CD14-positive monocyte (primary cell): ENCODE data around the gene PAM. TPM values are rescaled to one million over a fixed set of nuclear protein-coding genes. Genes with fewer than 3 reads are reported as not detected.

Experiments used
- DNase-seq, 3 donors: peaks; one replicate each; pipeline ENCODE4 v3.0.0-alpha.2; 2011 to 2022
- H2AFZ ChIP-seq: 2 replicates; pipeline ENCODE4 v1.6.0; 2012; ENCODE audit warnings: mild to moderate bottlenecking, low read depth, low read length, inconsistent platforms; ENCODE audit not compliant: insufficient read depth, poor library complexity, severe bottlenecking
- H3K27ac ChIP-seq, 2 donors: 1 replicate in 1 of 2; 2 replicates in 1 of 2; pipeline ENCODE4 v1.5.1; 2012 to 2013; ENCODE audit warnings: low read length in 2 of 2, control low read depth in 1 of 2, inconsistent platforms in 1 of 2, low read depth in 1 of 2, mild to moderate bottlenecking in 1 of 2
- H3K27me3 ChIP-seq, 2 donors: one replicate each; pipeline versions ENCODE4 v1.6.0 to v1.6.1; 2011 to 2013; ENCODE audit warnings: low read length in 2 of 2; ENCODE audit not compliant: control insufficient read depth in 2 of 2, insufficient read depth in 2 of 2
- H3K36me3 ChIP-seq, 2 donors: replicated peaks in 1 of 2; 1 replicate in 1 of 2; 2 replicates in 1 of 2; pipeline versions ENCODE4 v1.5.1 to v1.6.1; 2012 to 2013; ENCODE audit warnings: low read length in 2 of 2, control low read depth in 1 of 2, inconsistent platforms in 1 of 2, mild to moderate bottlenecking in 1 of 2; ENCODE audit not compliant: insufficient read depth in 2 of 2, control insufficient read depth in 1 of 2
- H3K4me1 ChIP-seq, 2 donors: 1 replicate in 1 of 2; 2 replicates in 1 of 2; pipeline versions ENCODE4 v1.5.1 to v1.6.1; 2012 to 2013; ENCODE audit warnings: low read length in 2 of 2, control low read depth in 1 of 2, inconsistent platforms in 1 of 2, mild to moderate bottlenecking in 1 of 2, moderate library complexity in 1 of 2; ENCODE audit not compliant: insufficient read depth in 2 of 2, control insufficient read depth in 1 of 2
- H3K4me2 ChIP-seq: replicated peaks from 2 replicates; pipeline ENCODE3; 2012; ENCODE audit warnings: low read length, moderate library complexity, mild to moderate bottlenecking; ENCODE audit not compliant: poor library complexity, severe bottlenecking; ENCODE audit errors: extremely low read depth
- H3K4me3 ChIP-seq, 3 experiments: fragments of 200-600 bp in 1 of 3; sonication (generic) in 1 of 3; replicated peaks in 1 of 3; 1 replicate in 2 of 3; 2 replicates in 1 of 3; pipeline ENCODE4 v1.5.1; 2011 to 2013; ENCODE audit warnings: low read length in 3 of 3, mild to moderate bottlenecking in 3 of 3, control low read depth in 2 of 3, low read depth in 2 of 3, inconsistent platforms in 1 of 3, moderate library complexity in 1 of 3
- H3K79me2 ChIP-seq: 2 replicates; pipeline ENCODE4 v1.6.0; 2012; ENCODE audit warnings: mild to moderate bottlenecking, control low read depth, inconsistent platforms, low read length, moderate library complexity; ENCODE audit not compliant: insufficient read depth
- H3K9ac ChIP-seq: 2 replicates; pipeline ENCODE4 v1.6.0; 2017; ENCODE audit warnings: low read length, mild to moderate bottlenecking; ENCODE audit not compliant: insufficient read depth, poor library complexity, severe bottlenecking
- H3K9me3 ChIP-seq, 2 donors: replicated peaks in 1 of 2; 1 replicate in 1 of 2; 2 replicates in 1 of 2; pipeline versions ENCODE4 v1.5.1 to v1.6.1; 2012 to 2013; ENCODE audit warnings: low read length in 2 of 2, control low read depth in 1 of 2; ENCODE audit not compliant: control insufficient read depth in 1 of 2, insufficient read depth in 1 of 2
- H4K20me1 ChIP-seq: 2 replicates; pipeline ENCODE4 v1.6.0; 2012; ENCODE audit warnings: mild to moderate bottlenecking, low read length, control low read depth, moderate library complexity; ENCODE audit not compliant: insufficient read depth
- H3K27ac Mint-ChIP-seq, 7 donors: one replicate each; pipeline ENCODE4 v1.8.0; 2020; ENCODE audit warnings: mild to moderate bottlenecking in 7 of 7, mixed read lengths in 7 of 7, moderate library complexity in 6 of 7, inconsistent platforms in 2 of 7
- H3K27me3 Mint-ChIP-seq, 3 donors: one replicate each; pipeline ENCODE4 v1.8.0; 2021 to 2022; ENCODE audit warnings: low read depth in 3 of 3, mild to moderate bottlenecking in 3 of 3, mixed read lengths in 3 of 3, moderate library complexity in 3 of 3, inconsistent platforms in 1 of 3
- H3K36me3 Mint-ChIP-seq, 2 donors: one replicate each; pipeline ENCODE4 v1.8.0; 2020; ENCODE audit warnings: mixed read lengths in 2 of 2, inconsistent platforms in 1 of 2, mild to moderate bottlenecking in 1 of 2
- H3K4me1 Mint-ChIP-seq: one replicate; pipeline ENCODE4 v1.8.0; 2020; ENCODE audit warnings: mild to moderate bottlenecking, mixed read lengths
- H3K4me3 Mint-ChIP-seq, 2 donors: one replicate each; pipeline ENCODE4 v1.8.0; 2020; ENCODE audit warnings: mild to moderate bottlenecking in 2 of 2, mixed read lengths in 2 of 2, moderate library complexity in 1 of 2
- H3K9me3 Mint-ChIP-seq, 7 donors: one replicate each; pipeline ENCODE4 v1.8.0; 2020 to 2022; ENCODE audit warnings: mixed read lengths in 7 of 7, mild to moderate bottlenecking in 6 of 7, moderate library complexity in 6 of 7, inconsistent platforms in 2 of 7
- CTCF ChIP-seq: fragments of 200-600 bp; IDR thresholded peaks from one replicate; pipeline ENCODE4 v1.8.0; 2022; ENCODE audit warnings: antibody characterized with exemption, mild to moderate bottlenecking
- WGBS: methylation state at CpG from one replicate; pipeline ENCODE4 v1.1.5; 2013; ENCODE audit warnings: missing lambda C conversion rate; ENCODE audit not compliant: insufficient coverage; 5-methylcytosine and 5-hydroxymethylcytosine counted together
- intact Hi-C, 2 donors: fragments of 100-400 bp; cut with micrococcal nuclease; formaldehyde crosslinking; loops; one replicate each; pipeline versions ENCODE4 v1.15.0 to v1.15.1; 2023
- polyA plus RNA-seq, 3 donors: library from polyadenylated mRNA; depleted of rRNA in 1 of 3; unstranded in 2 of 3; stranded (reverse) in 1 of 3; fragments of 300-500 nt in 2 of 3; fragments of >200 nt in 1 of 3; fragmentation: Illumina TruSeq in 2 of 3; gene quantifications; 1 replicate in 2 of 3; 2 replicates in 1 of 3; pipeline ENCODE4 v1.2.3, GENCODE V29; 2012 to 2021

Gene PAM
- polyA plus RNA-seq, 3 donors, result 11.8 to 27.4 (median 12.8) TPM

- intact Hi-C loops, result no loop called here
- Histone ChIP-seq H3K4me1 (no peaks in the 10 kb centered on the region), H3K27me3 (no peaks in the 10 kb centered on the region), H4K20me1 (no peaks in the 10 kb centered on the region), H2AFZ (no peak overlapping the region), H3K36me3 (no peaks in the 10 kb centered on the region), H3K9ac (no peak overlapping the region), H3K4me2 (no peak overlapping the region), H3K4me3 (no peak overlapping the region), H3K9me3 (no peaks in the 10 kb centered on the region), H3K27ac (no peak overlapping the region), H3K79me2 (no peaks in the 10 kb centered on the region)
- H3K27ac Mint-ChIP-seq, result no peak overlapping the region
- H3K4me3 Mint-ChIP-seq, result no peak overlapping the region
- H3K36me3 Mint-ChIP-seq, result no peaks in the 10 kb centered on the region
- no CpG with 5 or more reads among the region's 1 CpG for WGBS
- no peak for TF ChIP-seq CTCF
- no peaks in the 10 kb centered on the region for H3K4me1 Mint-ChIP-seq
- peaks cover 0 to 1% (median 0%) of the 10 kb centered on the region in 7 donors for H3K9me3 Mint-ChIP-seq
- DNase-seq, result no peak
- H3K27me3 Mint-ChIP-seq, result no peaks in the 10 kb centered on the region
Measured at GRCh38 chr5:102737161-102737560, 17.9 kb upstream of the PAM start.

GRCh38 chr5:102737805-102738469 lies 17.2 kb upstream of the PAM start:
- Histone ChIP-seq H3K36me3 (no peaks in the 10 kb centered on the region), H4K20me1 (no peaks in the 10 kb centered on the region), H3K4me3 (no peak overlapping the region), H3K4me1 (no peaks in the 10 kb centered on the region), H2AFZ (no peak overlapping the region), H3K27me3 (no peaks in the 10 kb centered on the region), H3K9ac (no peak overlapping the region), H3K9me3 (no peaks in the 10 kb centered on the region), H3K27ac (no peak overlapping the region), H3K79me2 (no peaks in the 10 kb centered on the region), H3K4me2 (no peak overlapping the region)
- H3K27me3 Mint-ChIP-seq, result no peaks in the 10 kb centered on the region
- H3K4me3 Mint-ChIP-seq, result no peak overlapping the region
- DNase-seq, result no peak
- no peak for TF ChIP-seq CTCF
- no CpG with 5 or more reads among the region's 7 CpGs for WGBS
- H3K4me1 Mint-ChIP-seq, result no peaks in the 10 kb centered on the region
- intact Hi-C loops, result no loop called here
- no peak overlapping the region for H3K27ac Mint-ChIP-seq
- peaks cover 0 to 1% (median 0%) of the 10 kb centered on the region in 7 donors for H3K9me3 Mint-ChIP-seq
- no peaks in the 10 kb centered on the region for H3K36me3 Mint-ChIP-seq
